Ovary (tissue), 9 donors: ENCODE results near the gene TFE3. TPM values are rescaled to one million over a fixed set of nuclear protein-coding genes. Genes with fewer than 3 reads are reported as not detected.
A peak's percentile ranks its signal among the peaks of the same experiment; 100 is the strongest.

Experiments used
- DNase-seq, 5 donors: peaks; one replicate each; pipeline ENCODE4 v3.0.0-alpha.2; 2019 to 2020
- H3K27ac ChIP-seq, 2 donors: fragments of 200-600 bp; one replicate each; pipeline versions ENCODE4 v1.5.1 to v1.8.0; 2019 to 2022
- H3K27me3 ChIP-seq: fragments of 200-600 bp; one replicate; pipeline ENCODE4 v1.8.0; 2022
- H3K36me3 ChIP-seq: fragments of 200-600 bp; sonication (generic); one replicate; pipeline ENCODE4 v1.5.1; 2019
- H3K4me1 ChIP-seq: one replicate; pipeline ENCODE4 v1.8.1; 2013; ENCODE audit warnings: mild to moderate bottlenecking, moderate library complexity; ENCODE audit not compliant: insufficient read depth
- H3K4me3 ChIP-seq: fragments of 200-600 bp; sonication (generic); one replicate; pipeline ENCODE4 v1.5.1; 2017
- H3K9me3 ChIP-seq, 2 donors: fragments of 200-600 bp in 1 of 2; sonication (generic) in 1 of 2; one replicate each; pipeline versions ENCODE4 v1.5.1 to v1.8.1; 2013 to 2019; ENCODE audit warnings: mild to moderate bottlenecking in 1 of 2, moderate library complexity in 1 of 2
- CTCF ChIP-seq, 3 donors: fragments of 450-650 bp in 2 of 3; fragments of 200-600 bp in 1 of 3; IDR thresholded peaks; one replicate each; pipeline versions ENCODE4 v1.5.1 to v1.8.0; 2016 to 2022; ENCODE audit warnings: antibody characterized with exemption in 3 of 3, mild to moderate bottlenecking in 1 of 3
- EP300 ChIP-seq: sonication (generic); formaldehyde crosslinking; IDR thresholded peaks from one replicate; pipeline ENCODE4 v1.6.1; 2017; ENCODE audit warnings: antibody characterized with exemption
- POLR2A ChIP-seq: fragments of 450-650 bp; IDR thresholded peaks from one replicate; pipeline ENCODE4 v1.6.1; 2017; ENCODE audit warnings: antibody characterized with exemption, mild to moderate bottlenecking, moderate library complexity
- WGBS, 3 donors: extraction: QIAGEN DNeasy Blood & Tissue Kit in 1 of 3; methylation state at CpG; one replicate each; pipeline versions ENCODE4 v1.1.5 to v1.1.7; 2013 to 2017; 5-methylcytosine and 5-hydroxymethylcytosine counted together
- intact Hi-C, 4 donors: fragments of 100-400 bp; cut with DNase I; formaldehyde crosslinking; loops; one replicate each; pipeline versions ENCODE4 v1.11.0 to v1.15.1; 2022 to 2023
- polyA plus RNA-seq, 2 donors: library from polyadenylated mRNA; stranded (reverse); fragments of 200-250 nt in 1 of 2; fragments of 350-450 nt in 1 of 2; fragmentation: Illumina TruSeq in 1 of 2; extraction: RNeasy Lipid Tissue Mini Kit (QIAGEN cat#74804) in 1 of 2; gene quantifications; one replicate each; pipeline ENCODE4 v1.2.3, GENCODE V29; 2013 to 2014
- total RNA-seq, 7 donors: library from RNA; depleted of rRNA in 2 of 7; stranded (reverse); fragments of >200 nt in 2 of 7; fragmentation: NEBNext Ultra II Directional in 3 of 7; extraction: Animal tissue kit (Norgen Biotek cat#: 25700) in 3 of 7; gene quantifications; one replicate each; pipeline versions ENCODE4 v1.1.0 to v1.2.4, GENCODE V29; 2016 to 2023
- donor health status: DM: no; HTN: no; CAD: no; lungs with moderate emphysema.
- donor health status: DM: no; HTN: no; CAD: no.
- donor health status: Bipolar disorder and iron deficiency.
- donor health status: DM: yes; HTN: yes; CAD: no.
- donor health status: DM: no; HTN: no; CAD: no.
- donor health status: DM: yes; HTN: yes; CAD: no.

The TFE3 gene
- total and polyA plus RNA-seq, 9 donors: 42.1 to 69.4 (median 55.4) TPM

GRCh38 chrX:49077941-49078340, 34.8 kb upstream of the TFE3 start:
- H3K4me1 ChIP-seq: no peaks in the 10 kb centered on the region
- H3K27me3 ChIP-seq: no peaks in the 10 kb centered on the region
- DNase-seq: no peak
- H3K36me3 ChIP-seq: no peaks in the 10 kb centered on the region
- H3K4me3 ChIP-seq: no peak overlapping the region
- H3K9me3 ChIP-seq: no peaks in the 10 kb centered on the region
- TF ChIP-seq EP300 (no peak), POLR2A (no peak), CTCF (IDR thresholded peaks at IDR 0.05) (no peak)
- intact Hi-C loops: no loop called here
- H3K27ac ChIP-seq: no peak overlapping the region
- WGBS, 3 donors: 65 to 75% (median 69%) methylated on average over 5 of the region's 5 CpGs

- DNase-seq: no peak
- no peaks in the 10 kb centered on the region for H3K4me1 ChIP-seq
- 84 to 87% (median 85%) methylated on average over 13 of the region's 13 CpGs for WGBS, 3 donors
- H3K27me3 ChIP-seq: no peaks in the 10 kb centered on the region
- H3K27ac ChIP-seq: no peak overlapping the region
- no peaks in the 10 kb centered on the region for H3K36me3 ChIP-seq
- intact Hi-C loops: no loop called here
- TF ChIP-seq CTCF (IDR thresholded peaks at IDR 0.05): no peak
- TF ChIP-seq EP300: no peak
- no peak for TF ChIP-seq POLR2A
- no peaks in the 10 kb centered on the region for H3K9me3 ChIP-seq
- no peak overlapping the region for H3K4me3 ChIP-seq
Measured at GRCh38 chrX:49075347-49075746, 32.2 kb upstream of the TFE3 start.

GRCh38 chrX:49073601-49074575, 30.7 kb upstream of the TFE3 start, which contains the start of gene PRAF2:
Gene PRAF2 (minus strand): TSS chrX:49074002. CDS start chrX:49073987, 15 bp downstream.
- H3K4me1 ChIP-seq: no peaks in the 10 kb centered on the region
- WGBS, 3 donors: 31 to 49% (median 36%) methylated on average over 61 of the region's 61 CpGs
- intact Hi-C loops: no loop called here
- no peaks in the 10 kb centered on the region for H3K27me3 ChIP-seq
- peak in 2 of 3 donors; percentile 9 to 15 for TF ChIP-seq CTCF (IDR thresholded peaks at IDR 0.05)
- no peak for TF ChIP-seq POLR2A
- H3K4me3 ChIP-seq: peak within 1 kb of the TSS; percentile 49
- DNase-seq: peak; percentile 89 to 94 (median 91)
- H3K36me3 ChIP-seq: no peaks in the 10 kb centered on the region
- peak within 1 kb of the TSS in 1 of 2 donors; percentile 60 for H3K27ac ChIP-seq
- no peaks in the 10 kb centered on the region for H3K9me3 ChIP-seq

- Histone ChIP-seq H3K27ac (no peak overlapping the region), H3K4me3 (peak overlapping the region; percentile 49), H3K9me3 (no peaks in the 10 kb centered on the region), H3K27me3 (no peaks in the 10 kb centered on the region), H3K4me1 (no peaks in the 10 kb centered on the region), H3K36me3 (no peaks in the 10 kb centered on the region)
- WGBS, 3 donors: 41 to 52% (median 42%) methylated on average over 10 of the region's 10 CpGs
- DNase-seq: no peak
- no peak for TF ChIP-seq CTCF (IDR thresholded peaks at IDR 0.05)
- TF ChIP-seq EP300: no peak
- TF ChIP-seq POLR2A: no peak
- intact Hi-C loops: no loop called here
Measured at GRCh38 chrX:49072712-49073095, 29.5 kb upstream of the TFE3 start.
